ENCODE results near the gene POLR2C. TPM values are rescaled to one million over a fixed set of nuclear protein-coding genes. Genes with fewer than 3 reads are reported as not detected.

POLR2C gene
- total RNA-seq, 2 donors from 2014 or later = 99.6 to 182 TPM

DNA sequence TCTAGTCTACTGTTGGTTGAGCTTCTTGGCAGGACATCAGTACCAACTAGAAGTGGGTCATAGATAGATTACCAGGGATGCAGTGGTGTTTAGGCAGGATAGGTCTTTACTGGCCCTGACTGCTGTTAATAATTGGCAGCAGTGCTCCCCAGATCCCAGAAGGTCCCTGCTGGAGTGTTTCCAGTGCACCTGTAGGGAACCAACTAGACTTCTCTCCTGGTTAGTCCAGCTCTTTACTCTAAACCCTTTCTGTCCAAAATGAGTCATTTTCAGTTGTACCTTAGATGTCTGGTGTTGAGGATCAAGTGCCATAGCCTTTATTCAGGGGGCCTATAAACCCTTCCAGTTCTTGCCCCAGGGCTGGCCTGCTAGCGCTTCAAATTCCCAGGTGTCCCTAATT lies 8.7 kb downstream of the POLR2C start:
- WGBS = 94% methylated on average over 1 of the region's 1 CpG
- H3K36me3 ChIP-seq = peaks cover 4 to 26% of the 10 kb centered on the region in 2 donors
- no peak for DNase-seq (ENCODE audit: low spot score)
- H3K9me3 ChIP-seq = no peaks in the 10 kb centered on the region
- no peaks in the 10 kb centered on the region for H3K27me3 ChIP-seq (replicated peaks; ENCODE audit: insufficient read depth)
- H3K4me1 ChIP-seq (replicated peaks) = no peaks in the 10 kb centered on the region
- TF ChIP-seq POLR2A (IDR thresholded peaks at IDR 0.05) = no peak
- no peak for TF ChIP-seq POLR2AphosphoS5 (IDR thresholded peaks at IDR 0.05)
- TF ChIP-seq, protein P1, sequence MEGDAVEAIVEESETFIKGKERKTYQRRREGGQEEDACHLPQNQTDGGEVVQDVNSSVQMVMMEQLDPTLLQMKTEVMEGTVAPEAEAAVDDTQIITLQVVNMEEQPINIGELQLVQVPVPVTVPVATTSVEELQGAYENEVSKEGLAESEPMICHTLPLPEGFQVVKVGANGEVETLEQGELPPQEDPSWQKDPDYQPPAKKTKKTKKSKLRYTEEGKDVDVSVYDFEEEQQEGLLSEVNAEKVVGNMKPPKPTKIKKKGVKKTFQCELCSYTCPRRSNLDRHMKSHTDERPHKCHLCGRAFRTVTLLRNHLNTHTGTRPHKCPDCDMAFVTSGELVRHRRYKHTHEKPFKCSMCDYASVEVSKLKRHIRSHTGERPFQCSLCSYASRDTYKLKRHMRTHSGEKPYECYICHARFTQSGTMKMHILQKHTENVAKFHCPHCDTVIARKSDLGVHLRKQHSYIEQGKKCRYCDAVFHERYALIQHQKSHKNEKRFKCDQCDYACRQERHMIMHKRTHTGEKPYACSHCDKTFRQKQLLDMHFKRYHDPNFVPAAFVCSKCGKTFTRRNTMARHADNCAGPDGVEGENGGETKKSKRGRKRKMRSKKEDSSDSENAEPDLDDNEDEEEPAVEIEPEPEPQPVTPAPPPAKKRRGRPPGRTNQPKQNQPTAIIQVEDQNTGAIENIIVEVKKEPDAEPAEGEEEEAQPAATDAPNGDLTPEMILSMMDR (IDR thresholded peaks at IDR 0.05) = no peak
- H3K27ac ChIP-seq = no peak overlapping the region
- intact Hi-C loops (cut with DNase I) = no loop called here
- no peak overlapping the region for H3K4me3 ChIP-seq

DNA sequence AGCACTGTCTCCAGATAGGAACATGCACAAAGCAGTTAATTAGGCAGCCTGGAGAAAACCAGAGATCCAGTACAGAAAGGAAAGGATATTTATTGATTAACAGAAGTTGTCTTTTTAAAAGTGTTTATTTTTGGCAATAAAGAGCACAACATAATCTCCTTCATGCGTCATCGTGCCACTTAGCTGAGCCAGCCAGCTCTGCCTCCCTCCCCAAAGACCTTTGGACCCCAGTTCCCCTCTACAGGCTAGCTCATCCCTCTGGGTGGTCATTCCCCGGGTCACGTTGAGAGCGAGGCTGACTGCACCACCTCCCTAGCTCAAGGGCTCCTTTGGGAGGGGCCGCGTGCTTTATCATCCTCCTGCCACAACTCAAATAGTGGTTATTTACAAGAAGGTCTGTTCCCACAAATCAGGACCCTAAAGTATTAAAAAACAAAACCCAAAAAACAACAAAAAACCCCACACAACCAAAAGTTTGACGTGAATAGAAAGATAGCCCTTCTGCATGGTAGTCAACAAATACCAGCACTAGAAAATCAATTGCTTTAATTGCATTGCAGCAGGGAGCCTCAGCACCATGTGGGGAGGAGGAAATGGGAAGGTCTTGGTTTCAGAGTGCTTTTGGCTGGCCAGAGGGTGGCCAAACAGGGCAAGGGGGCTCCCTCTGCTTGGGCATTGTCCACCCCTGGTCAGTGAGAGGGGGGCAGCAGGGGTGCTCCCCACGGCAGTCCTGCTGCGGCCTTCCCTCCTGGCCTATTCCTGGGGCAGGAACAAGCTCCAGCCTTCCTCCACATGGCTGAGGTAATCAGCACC lies 9.6 kb downstream of the POLR2C start:
- Histone ChIP-seq H3K27me3 (replicated peaks; ENCODE audit: insufficient read depth) (no peaks in the 10 kb centered on the region), H3K4me1 (replicated peaks) (no peaks in the 10 kb centered on the region), H3K36me3 (peaks cover 4 to 20% of the 10 kb centered on the region in 2 donors), H3K9me3 (no peaks in the 10 kb centered on the region), H3K4me3 (no peak overlapping the region), H3K27ac (no peak overlapping the region)
- 56% methylated on average over 10 of the region's 10 CpGs for WGBS
- intact Hi-C loops (cut with DNase I) = no loop called here
- TF ChIP-seq POLR2A (IDR thresholded peaks at IDR 0.05) = no peak
- TF ChIP-seq POLR2AphosphoS5 (IDR thresholded peaks at IDR 0.05) = no peak
- TF ChIP-seq, protein P1 (IDR thresholded peaks at IDR 0.05) = no peak
- DNase-seq (ENCODE audit: low spot score) = no peak

DNA sequence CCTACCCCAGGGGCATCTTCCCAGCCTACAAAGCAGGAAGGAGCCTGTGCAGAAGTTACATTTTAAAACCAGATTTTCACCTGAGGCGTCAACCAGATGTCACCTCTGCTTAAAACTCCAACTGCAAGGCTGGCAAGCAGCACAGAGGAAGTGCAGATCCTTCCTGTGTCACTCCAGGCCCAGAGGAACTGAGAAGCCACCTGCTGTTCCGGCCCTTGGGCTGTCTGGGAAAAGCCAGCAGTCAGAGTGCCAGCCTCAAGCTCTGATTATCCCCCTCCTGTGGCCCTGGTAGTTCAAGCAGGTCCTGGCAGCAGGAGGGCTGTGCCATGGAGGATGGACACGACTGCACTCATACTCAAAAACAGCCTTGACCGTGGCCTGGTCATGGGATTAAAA lies 10.2 kb downstream of the POLR2C start:
- intact Hi-C loops (cut with DNase I) = no loop called here
- no peak overlapping the region for H3K27ac ChIP-seq
- no peaks in the 10 kb centered on the region for H3K9me3 ChIP-seq
- WGBS = 49% methylated on average over 4 of the region's 4 CpGs
- no peak for TF ChIP-seq POLR2AphosphoS5 (IDR thresholded peaks at IDR 0.05)
- TF ChIP-seq, protein P1 (IDR thresholded peaks at IDR 0.05) = no peak
- no peak for TF ChIP-seq POLR2A (IDR thresholded peaks at IDR 0.05)
- no peaks in the 10 kb centered on the region for H3K27me3 ChIP-seq (replicated peaks; ENCODE audit: insufficient read depth)
- no peak overlapping the region for H3K4me3 ChIP-seq
- DNase-seq (ENCODE audit: low spot score) = no peak
- H3K36me3 ChIP-seq = peaks cover 4 to 20% of the 10 kb centered on the region in 2 donors
- H3K4me1 ChIP-seq (replicated peaks) = no peaks in the 10 kb centered on the region

DNA sequence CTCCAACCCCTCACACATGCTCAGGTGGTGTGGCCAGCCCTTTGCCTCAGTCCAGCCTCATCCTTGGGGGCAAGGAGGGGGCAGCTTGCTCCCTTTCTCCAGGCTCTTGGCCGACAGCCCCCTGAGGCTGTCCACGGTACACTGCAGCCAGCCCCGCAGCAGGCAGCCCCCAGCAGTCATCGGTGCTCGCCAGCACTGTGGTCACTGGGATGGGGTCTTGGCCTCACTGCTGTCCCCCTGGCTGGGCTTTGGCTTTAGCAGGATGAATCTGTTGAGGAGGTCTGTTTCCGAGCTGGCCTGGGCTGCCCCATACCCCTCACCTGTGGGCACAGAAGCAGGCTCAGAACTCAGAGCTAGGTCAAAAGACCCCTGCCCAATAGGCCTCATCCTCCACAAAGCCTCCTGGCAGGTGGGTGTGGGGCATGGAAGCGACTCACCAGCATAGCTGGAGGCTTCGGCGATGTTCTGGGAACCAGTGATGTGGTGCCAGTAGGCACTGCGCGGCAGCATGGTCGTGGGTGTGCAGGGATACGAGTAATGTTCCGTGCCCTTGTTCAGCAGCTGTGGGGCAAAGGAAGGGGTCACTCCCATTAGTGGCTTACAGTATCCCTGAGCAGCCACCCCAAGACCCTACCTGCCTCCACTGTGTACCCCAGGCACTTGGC lies 10.8 kb downstream of the POLR2C start:
- Histone ChIP-seq H3K36me3 (peaks cover 4 to 20% of the 10 kb centered on the region in 2 donors), H3K27ac (no peak overlapping the region), H3K9me3 (no peaks in the 10 kb centered on the region), H3K4me1 (replicated peaks) (no peaks in the 10 kb centered on the region), H3K27me3 (replicated peaks; ENCODE audit: insufficient read depth) (no peaks in the 10 kb centered on the region), H3K4me3 (no peak overlapping the region)
- no peak for TF ChIP-seq POLR2AphosphoS5 (IDR thresholded peaks at IDR 0.05)
- TF ChIP-seq POLR2A (IDR thresholded peaks at IDR 0.05) = no peak
- TF ChIP-seq, protein P1 (IDR thresholded peaks at IDR 0.05) = no peak
- intact Hi-C loops (cut with DNase I) = no loop called here
- 83% methylated on average over 14 of the region's 14 CpGs for WGBS
- DNase-seq (ENCODE audit: low spot score) = no peak
